A172 (cell line): ENCODE measurements around the gene STX18. TPM values are rescaled to one million over a fixed set of nuclear protein-coding genes. Genes with fewer than 3 reads are reported as not detected.
"Not testable (repeated sequence)": the region's sequence is repeated elsewhere in the genome, so short reads cannot be mapped to it uniquely, and the experiment has no call there.

ENCODE experiments used
- DNase-seq: peaks from one replicate; pipeline ENCODE4 v3.0.0-alpha.2; 2015; ENCODE audit warnings: low spot score
- total RNA-seq: library from RNA; depleted of rRNA; stranded (reverse); fragments of >200 nt; shearing (Covaris generic); gene quantifications from 2 replicates; pipeline ENCODE4 v1.2.3, GENCODE V29; 2014

The STX18 gene
- total RNA-seq, 1 experiment from 2014 or later = 43.8 TPM

GRCh38 chr4:4510641-4511040 is 31.2 kb downstream of the STX18 start:
- DNase-seq = not testable (repeated sequence)

GRCh38 chr4:4509521-4509920 is 32.3 kb downstream of the STX18 start:
- no peak for DNase-seq

DNA sequence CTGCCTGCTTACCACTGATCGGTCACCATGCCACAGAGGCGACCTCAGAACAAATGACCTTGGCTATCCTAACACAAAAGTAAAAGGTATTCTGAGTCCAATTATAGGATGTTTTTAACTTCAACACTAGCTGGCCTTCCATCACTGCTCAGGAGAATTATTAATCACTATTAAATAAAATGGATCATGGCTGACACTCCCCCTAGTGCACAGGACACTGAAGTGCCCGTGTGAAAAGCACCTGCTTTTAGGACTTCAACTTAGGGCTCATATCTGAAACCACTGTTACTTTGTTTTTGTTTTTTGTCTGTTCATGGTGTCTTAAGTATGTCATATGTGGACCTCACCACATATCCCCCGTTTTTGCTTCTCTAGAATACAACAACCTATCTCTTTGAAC is 33.9 kb downstream of the STX18 start:
- no peak for DNase-seq

DNA sequence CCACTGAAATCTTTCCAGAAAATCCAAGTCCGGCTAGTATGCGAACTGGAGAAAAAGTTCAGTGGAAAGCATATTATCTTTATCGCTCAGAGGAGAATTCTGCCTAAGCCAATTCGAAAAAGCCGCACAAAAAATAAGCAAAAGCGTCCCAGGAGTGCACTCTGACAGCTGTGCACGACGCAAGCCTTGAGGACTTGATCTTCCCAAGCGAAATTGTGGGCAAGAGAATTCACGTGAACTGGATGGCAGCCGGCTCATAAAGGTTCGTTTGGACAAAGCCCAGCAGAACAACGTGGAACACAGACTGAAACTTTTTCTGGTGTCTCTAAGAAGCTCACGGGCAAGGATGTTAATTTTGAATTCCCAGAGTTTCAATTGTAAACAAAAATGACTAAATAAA is 34.4 kb downstream of the STX18 start:
- DNase-seq = no peak

GRCh38 chr4:4506961-4507360 is 34.9 kb downstream of the STX18 start:
- no peak for DNase-seq

DNA sequence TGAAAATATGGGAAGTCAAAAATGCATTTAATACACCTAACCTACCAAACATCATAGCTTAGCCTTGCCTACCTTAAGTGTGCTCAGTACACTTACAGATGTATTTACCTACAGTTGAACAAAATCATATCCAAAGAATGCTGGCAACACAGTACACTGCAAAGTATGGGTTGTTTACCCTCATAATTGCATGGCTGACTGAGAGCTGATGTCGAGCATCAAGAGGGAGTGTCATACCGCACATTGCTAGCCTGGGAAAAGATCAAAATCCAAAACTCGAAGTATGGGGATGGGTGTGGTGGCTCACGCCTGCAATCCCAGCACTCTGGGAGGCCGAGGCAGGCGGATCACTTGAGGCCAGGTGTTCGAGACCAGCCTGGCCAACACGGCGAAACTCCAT is 36.6 kb downstream of the STX18 start:
- not testable (repeated sequence) for DNase-seq

GRCh38 chr4:4504783-4505182 is 37.1 kb downstream of the STX18 start:
- DNase-seq = no peak

GRCh38 chr4:4502694-4503311 is 39.0 kb downstream of the STX18 start:
- peak; percentile 39 for DNase-seq

GRCh38 chr4:4501679-4502078 is 40.2 kb downstream of the STX18 start:
- DNase-seq = no peak

DNA sequence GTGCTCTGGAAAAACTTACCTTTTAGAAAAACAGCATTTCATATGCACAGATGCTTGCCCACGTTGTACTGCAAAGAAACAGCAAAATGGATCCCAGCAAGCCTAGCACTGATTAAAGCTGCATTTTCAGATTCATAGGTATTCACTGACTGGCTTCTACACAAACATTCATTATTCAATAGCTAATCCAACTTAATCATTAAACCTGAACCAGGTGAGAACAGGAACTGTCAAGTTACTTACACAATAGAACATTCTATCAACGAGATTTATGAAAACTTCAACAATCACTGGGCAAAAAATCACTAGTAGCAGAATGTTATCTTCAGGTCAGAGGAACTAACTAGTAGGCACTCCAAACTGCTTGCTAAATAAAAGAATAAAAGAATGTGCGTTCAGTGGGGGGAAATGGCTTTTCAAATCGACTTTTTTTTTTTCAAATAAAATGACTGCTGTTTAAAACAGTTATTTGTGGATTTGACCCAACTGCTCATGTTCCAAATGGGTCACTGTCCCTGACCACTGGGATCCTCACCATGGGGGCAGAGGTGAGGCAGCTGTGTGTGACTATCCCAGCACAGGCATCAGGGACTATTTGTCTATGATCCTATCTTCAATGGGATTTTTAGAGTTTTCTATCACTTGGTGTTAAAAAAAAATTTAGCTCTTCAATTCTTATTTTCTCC is 42.3 kb downstream of the STX18 start:
- no peak for DNase-seq

- DNase-seq = no peak
Measured at GRCh38 chr4:4496592-4497372, 45.1 kb downstream of the STX18 start.

GRCh38 chr4:4494882-4495281 is 47.0 kb downstream of the STX18 start:
- no peak for DNase-seq

GRCh38 chr4:4492161-4492847 is 49.5 kb downstream of the STX18 start:
- peak; percentile 9 for DNase-seq

DNA sequence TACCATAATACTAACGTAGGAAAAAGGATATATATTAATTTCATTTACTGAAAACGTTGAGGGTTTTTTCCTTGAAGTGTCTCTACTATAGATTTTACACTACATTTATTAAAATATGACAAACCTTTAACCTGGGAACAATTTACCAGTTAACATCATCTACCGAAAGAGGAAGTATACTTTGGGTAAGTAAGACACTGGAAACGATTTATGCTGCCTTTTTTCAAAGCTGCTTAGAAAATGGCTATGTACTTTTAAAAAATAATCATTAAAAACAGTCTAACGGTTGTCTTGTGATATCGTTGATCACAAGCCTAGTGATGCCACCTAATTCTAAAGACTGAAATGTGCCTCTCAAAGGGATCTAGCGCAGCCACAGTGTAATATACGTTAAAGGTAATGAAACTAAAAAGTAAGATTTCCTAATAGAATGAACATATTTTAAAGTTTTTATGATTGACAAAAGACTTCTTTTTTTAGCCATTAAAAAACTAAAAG is 50.4 kb downstream of the STX18 start:
- DNase-seq = no peak

DNA sequence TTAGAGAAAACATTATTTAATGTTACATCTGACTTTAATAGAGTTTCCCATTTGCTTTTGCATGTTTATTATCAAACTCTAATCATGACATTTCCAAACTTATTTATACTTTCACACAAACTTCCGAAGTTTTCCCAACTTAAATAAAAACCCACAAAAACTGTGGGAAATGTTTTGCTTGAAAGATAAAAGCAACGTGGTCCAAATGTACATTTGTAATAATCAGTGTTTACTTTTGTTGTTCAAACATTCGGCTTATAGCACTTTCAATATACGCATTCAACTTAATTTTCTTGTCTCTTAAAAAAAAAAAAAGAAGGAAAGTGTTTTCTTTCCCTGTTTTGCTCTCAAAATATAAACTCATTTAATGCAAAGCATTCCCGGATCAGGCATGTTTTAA is 51.0 kb downstream of the STX18 start:
- DNase-seq = no peak

DNA sequence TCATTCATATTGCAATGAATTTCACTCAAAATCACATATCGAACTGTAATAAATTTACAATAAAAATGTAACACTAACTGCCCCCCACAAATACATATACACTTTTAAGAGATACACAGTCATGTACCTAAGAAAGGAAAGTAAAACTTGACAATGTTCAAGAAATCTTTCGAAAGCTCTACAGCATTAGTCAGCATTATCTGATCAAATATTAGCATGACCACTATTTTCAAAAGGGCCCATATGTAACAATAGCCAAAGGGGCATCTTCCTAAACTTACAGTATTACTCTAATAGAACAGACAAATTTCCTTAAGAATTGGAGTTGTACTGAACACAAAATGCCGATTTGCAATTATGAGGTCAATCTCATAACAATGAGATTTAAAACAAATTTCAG is 51.8 kb downstream of the STX18 start:
- DNase-seq = no peak

DNA sequence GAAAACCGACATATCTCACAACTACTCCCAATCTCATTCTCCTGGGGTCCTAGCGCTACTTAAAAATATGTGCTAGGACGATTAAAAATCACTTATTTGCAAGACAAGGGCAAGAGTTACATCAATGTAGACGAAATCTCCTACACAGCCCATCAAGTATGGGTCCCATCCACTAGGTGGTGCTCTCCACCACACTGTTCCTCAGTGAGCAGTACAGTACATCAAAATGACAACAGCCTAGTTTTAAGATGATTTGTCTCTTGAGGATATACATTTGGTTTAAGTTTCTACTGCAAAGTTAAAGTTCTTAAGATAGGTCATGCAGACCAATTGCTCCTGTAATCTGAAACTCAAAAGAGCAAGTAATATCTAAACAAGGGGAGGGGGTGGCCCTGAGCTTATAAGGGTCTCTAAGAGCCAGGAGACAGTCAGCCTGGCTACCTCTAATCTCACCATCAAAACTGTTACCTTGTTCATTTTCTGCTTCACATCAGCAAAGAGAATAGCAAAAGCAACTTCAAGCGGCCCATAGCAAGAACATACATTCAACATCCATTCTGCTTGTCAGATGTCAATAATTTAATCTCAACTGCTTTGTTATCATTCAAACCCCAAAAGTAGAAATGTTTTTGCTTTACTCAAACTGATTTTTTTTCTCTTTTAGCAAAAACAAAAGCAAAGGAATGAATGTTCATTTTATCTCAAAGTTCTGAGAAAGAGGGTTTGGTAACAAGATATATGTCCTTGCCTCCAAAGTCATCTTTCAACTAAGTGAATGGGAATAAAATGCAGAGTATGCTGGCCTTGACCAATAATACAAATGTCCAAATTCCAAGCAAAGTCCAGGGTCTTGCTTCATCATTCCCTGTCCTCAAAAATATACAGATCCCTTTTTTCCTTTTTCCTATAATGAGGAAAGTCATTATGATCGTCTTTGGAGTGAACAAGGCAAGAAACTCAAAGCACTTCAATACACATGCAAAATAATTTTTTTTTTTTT is 53.1 kb downstream of the STX18 start:
- peak; percentile 68 for DNase-seq

- no peak for DNase-seq
Measured at GRCh38 chr4:4486969-4487368, 54.9 kb downstream of the STX18 start.

GRCh38 chr4:4485806-4486205 is 56.0 kb downstream of the STX18 start:
- DNase-seq = no peak

DNA sequence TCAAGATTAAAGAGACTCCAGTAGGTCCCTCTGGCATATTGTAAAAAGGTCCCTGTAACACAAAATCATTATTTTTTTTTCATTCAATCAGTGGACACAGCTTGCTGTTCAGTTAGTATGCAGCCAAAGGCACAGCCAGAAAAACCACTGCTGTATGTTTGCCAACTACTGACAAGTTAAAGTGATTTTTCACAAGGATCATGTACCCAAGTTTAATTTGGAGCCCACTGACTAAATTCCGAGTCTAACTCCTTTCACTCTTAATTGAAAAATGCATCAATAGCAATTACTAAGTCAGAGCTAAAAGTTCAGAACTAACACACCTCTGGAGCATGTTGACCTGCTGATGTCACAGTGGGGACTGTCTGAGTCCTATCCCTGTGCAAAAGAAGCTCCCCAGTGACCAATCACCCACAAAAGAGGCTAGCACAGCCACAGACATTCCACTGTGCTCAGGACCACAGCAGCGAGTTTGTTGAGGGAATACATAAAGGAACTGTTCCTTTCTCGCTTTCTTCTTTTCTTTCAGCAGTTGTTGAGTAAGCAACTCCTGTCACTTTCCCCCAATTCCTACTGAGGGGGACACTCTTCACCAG is 60.4 kb downstream of the STX18 start:
- no peak for DNase-seq
